ENCODE results near the gene SETBP1.

SETBP1 gene

GRCh38 chr18:45112682-45113081 lies 432.0 kb downstream of the SETBP1 start:
- no peak for DNase-seq (ENCODE audit: low read depth)

GRCh38 chr18:45116116-45116515 lies 435.4 kb downstream of the SETBP1 start:
- DNase-seq (ENCODE audit: low read depth) = no peak

All from stimulated activated CD8-positive, alpha-beta memory T cell treated with anti-CD3 and anti-CD28 coated beads, Interleukin-12 subunit alpha, Interleukin-12 subunit beta, amount 100 ng/mL, for 4 hours (primary cell).